Left lung (tissue), 10 donors: Measurements from ENCODE around the gene SPATA9. TPM values are rescaled to one million over a fixed set of nuclear protein-coding genes. Genes with fewer than 3 reads are reported as not detected.

Experiments used
- ATAC-seq: fragments of 200-7000 bp; cut with Tn5 transposase; one replicate; pipeline ENCODE4 v1.9.1; 2020; ENCODE audit warnings: moderate library complexity
- DNase-seq, 4 donors: peaks; one replicate each; pipeline ENCODE4 v3.0.0-alpha.2; 2013 to 2020
- H3K27ac ChIP-seq, 2 donors: fragments of 200-600 bp; sonication (generic) in 1 of 2; one replicate each; pipeline versions ENCODE4 v1.5.0 to v1.8.0; 2020 to 2021
- H3K27me3 ChIP-seq, 2 donors: fragments of 200-600 bp; sonication (generic) in 1 of 2; one replicate each; pipeline versions ENCODE4 v1.5.0 to v1.8.0; 2020 to 2021
- H3K36me3 ChIP-seq, 2 donors: fragments of 200-600 bp; sonication (generic) in 1 of 2; one replicate each; pipeline versions ENCODE4 v1.5.0 to v1.8.0; 2020 to 2021
- H3K4me1 ChIP-seq, 2 donors: fragments of 200-600 bp; one replicate each; pipeline ENCODE4 v1.8.0; 2021
- H3K4me3 ChIP-seq, 2 donors: fragments of 200-600 bp; sonication (generic) in 1 of 2; one replicate each; pipeline versions ENCODE4 v1.5.0 to v1.8.0; 2020 to 2021; ENCODE audit warnings: mild to moderate bottlenecking in 1 of 2
- H3K9me3 ChIP-seq, 2 donors: fragments of 200-600 bp; sonication (generic) in 1 of 2; one replicate each; pipeline versions ENCODE4 v1.5.0 to v1.8.0; 2020 to 2021
- intact Hi-C, 2 donors: fragments of 100-400 bp; cut with DNase I; formaldehyde crosslinking; loops; one replicate each; pipeline versions ENCODE4 v1.11.2 to v1.14.2; 2022
- polyA plus RNA-seq, 6 donors: library from polyadenylated mRNA; unstranded; fragments of 120-200 nt; gene quantifications; one replicate each; pipeline ENCODE4 v1.2.1, GENCODE V29; 2013; ENCODE audit not compliant: insufficient read length in 6 of 6
- total RNA-seq, 2 donors: library from RNA; stranded (reverse); fragmentation: NEBNext Ultra II Directional; extraction: Animal tissue kit (Norgen Biotek cat#: 25700); gene quantifications; one replicate each; pipeline ENCODE4 v1.2.1, GENCODE V29; 2021
- TF ChIP-seq, protein P1 (sequence below), 2 donors: fragments of 200-600 bp; sonication (generic) in 1 of 2; IDR thresholded peaks; one replicate each; pipeline versions ENCODE4 v1.5.0 to v1.8.0; 2021; ENCODE audit warnings: antibody characterized with exemption in 2 of 2
- donor health status: DM: no; HTN: yes; CAD: no.
- donor health status: DM: no; HTN: no; CAD: no.

SPATA9 gene
- total and polyA plus RNA-seq, 8 donors, result 0.31 to 2.3 (median 1.3) TPM

DNA sequence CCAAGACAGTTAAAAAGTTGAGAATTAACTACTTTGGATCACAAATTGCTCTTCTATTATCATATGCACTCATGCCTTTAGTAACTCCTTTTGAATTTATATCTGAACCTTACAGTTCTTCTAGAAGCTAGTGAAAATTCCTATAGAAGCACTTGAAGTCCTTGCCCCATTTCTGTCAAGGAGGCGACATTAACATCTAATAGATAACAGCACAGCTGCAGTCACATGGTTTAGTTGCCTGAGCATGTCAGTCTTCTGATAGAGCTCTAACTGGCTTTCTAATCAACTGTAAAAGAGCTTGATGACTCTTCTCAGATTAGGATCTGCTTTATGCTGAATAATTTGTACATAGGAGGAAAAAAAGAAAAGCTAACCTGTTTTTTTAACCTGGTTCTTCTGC, 27.2 kb downstream of the SPATA9 start:
- TF ChIP-seq, protein P1, sequence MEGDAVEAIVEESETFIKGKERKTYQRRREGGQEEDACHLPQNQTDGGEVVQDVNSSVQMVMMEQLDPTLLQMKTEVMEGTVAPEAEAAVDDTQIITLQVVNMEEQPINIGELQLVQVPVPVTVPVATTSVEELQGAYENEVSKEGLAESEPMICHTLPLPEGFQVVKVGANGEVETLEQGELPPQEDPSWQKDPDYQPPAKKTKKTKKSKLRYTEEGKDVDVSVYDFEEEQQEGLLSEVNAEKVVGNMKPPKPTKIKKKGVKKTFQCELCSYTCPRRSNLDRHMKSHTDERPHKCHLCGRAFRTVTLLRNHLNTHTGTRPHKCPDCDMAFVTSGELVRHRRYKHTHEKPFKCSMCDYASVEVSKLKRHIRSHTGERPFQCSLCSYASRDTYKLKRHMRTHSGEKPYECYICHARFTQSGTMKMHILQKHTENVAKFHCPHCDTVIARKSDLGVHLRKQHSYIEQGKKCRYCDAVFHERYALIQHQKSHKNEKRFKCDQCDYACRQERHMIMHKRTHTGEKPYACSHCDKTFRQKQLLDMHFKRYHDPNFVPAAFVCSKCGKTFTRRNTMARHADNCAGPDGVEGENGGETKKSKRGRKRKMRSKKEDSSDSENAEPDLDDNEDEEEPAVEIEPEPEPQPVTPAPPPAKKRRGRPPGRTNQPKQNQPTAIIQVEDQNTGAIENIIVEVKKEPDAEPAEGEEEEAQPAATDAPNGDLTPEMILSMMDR (IDR thresholded peaks at IDR 0.05), result no peak
- no peaks in the 10 kb centered on the region for H3K36me3 ChIP-seq
- DNase-seq, result no peak
- H3K27me3 ChIP-seq, result no peaks in the 10 kb centered on the region
- no peaks in the 10 kb centered on the region for H3K4me1 ChIP-seq
- H3K9me3 ChIP-seq, result no peaks in the 10 kb centered on the region
- intact Hi-C loops, result no loop called here
- no peak for ATAC-seq
- no peak overlapping the region for H3K4me3 ChIP-seq
- no peak overlapping the region for H3K27ac ChIP-seq

DNA sequence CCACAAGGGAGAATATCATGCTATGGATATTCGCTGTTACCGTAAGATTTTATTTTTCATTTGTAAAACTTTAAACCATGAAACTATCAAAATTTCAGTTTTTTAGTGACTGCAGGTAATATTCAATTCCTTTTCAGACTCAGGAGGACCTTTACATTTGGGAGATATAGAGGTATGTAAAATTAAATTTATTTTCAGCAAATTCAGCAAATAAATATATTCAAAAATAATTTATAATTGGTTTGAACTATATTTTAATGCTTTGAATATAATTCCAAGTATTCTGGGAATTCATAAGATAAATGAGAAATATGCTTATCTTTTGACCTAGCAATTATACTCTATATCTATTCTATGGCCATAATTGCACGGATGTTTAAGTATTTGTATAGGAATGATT, 28.6 kb downstream of the SPATA9 start:
- Histone ChIP-seq H3K27ac (no peak overlapping the region), H3K4me1 (no peaks in the 10 kb centered on the region), H3K9me3 (no peaks in the 10 kb centered on the region), H3K4me3 (no peak overlapping the region), H3K27me3 (no peaks in the 10 kb centered on the region), H3K36me3 (no peaks in the 10 kb centered on the region)
- no peak for ATAC-seq
- intact Hi-C loops, result no loop called here
- TF ChIP-seq, protein P1 (IDR thresholded peaks at IDR 0.05), result no peak
- no peak for DNase-seq

DNA sequence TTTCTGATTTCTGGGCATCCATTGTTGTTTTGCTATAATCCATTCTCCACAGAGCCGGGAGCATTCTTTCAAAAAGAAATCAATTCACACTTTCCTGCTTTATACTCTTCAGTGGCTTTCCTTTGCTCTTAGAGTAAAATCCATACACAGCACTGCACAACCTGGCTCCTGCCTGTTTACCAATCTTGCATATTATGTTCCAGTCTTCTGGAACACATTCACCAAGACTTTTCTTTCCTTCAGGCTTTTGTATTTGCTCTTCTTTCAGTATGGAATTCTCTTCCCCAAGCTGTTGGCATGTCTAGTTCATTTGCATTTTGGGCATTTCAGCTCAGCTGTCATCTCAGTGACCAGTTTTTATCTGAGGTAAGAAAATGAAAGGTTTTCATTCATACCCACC, 29.9 kb downstream of the SPATA9 start:
- intact Hi-C loops, result no loop called here
- no peak overlapping the region for H3K27ac ChIP-seq
- H3K27me3 ChIP-seq, result no peaks in the 10 kb centered on the region
- DNase-seq (no peak), ATAC-seq (no peak)
- no peak overlapping the region for H3K4me3 ChIP-seq
- H3K36me3 ChIP-seq, result no peaks in the 10 kb centered on the region
- no peaks in the 10 kb centered on the region for H3K9me3 ChIP-seq
- TF ChIP-seq, protein P1 (IDR thresholded peaks at IDR 0.05), result no peak
- H3K4me1 ChIP-seq, result peaks cover 0 to 2% of the 10 kb centered on the region in 2 donors

- no peaks in the 10 kb centered on the region for H3K9me3 ChIP-seq
- ATAC-seq (no peak), DNase-seq (no peak)
- no peak overlapping the region for H3K27ac ChIP-seq
- peaks cover 0 to 15% of the 10 kb centered on the region in 2 donors for H3K4me1 ChIP-seq
- TF ChIP-seq, protein P1 (IDR thresholded peaks at IDR 0.05), result no peak
- intact Hi-C loops, result no loop called here
- H3K4me3 ChIP-seq, result no peak overlapping the region
- H3K36me3 ChIP-seq, result no peaks in the 10 kb centered on the region
- no peaks in the 10 kb centered on the region for H3K27me3 ChIP-seq
Observed at GRCh38 chr5:95649842-95650620, 32.8 kb downstream of the SPATA9 start.

DNA sequence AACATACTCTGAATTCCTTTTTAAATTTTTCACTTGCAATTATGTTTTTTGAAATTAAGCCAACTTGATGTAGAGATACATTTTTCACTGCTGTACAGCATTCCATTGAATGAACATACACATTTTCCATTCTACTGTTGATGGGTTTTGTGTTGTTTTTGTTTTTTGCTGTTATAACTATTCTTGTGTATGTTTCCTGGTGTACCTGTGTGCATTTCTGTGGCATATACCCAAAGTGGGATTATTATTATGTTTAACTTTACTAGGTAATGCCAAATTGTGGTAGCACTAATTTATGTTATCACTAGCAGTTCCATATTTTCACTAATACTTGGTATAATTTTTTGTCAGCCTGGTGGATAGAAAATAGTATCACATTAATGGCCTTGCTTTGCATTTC, 33.5 kb downstream of the SPATA9 start:
- ATAC-seq, result no peak
- H3K4me1 ChIP-seq, result peaks cover 0 to 19% of the 10 kb centered on the region in 2 donors
- no peaks in the 10 kb centered on the region for H3K9me3 ChIP-seq
- H3K27me3 ChIP-seq, result no peaks in the 10 kb centered on the region
- H3K4me3 ChIP-seq, result no peak overlapping the region
- intact Hi-C loops, result no loop called here
- DNase-seq, result no peak
- TF ChIP-seq, protein P1 (IDR thresholded peaks at IDR 0.05), result no peak
- no peak overlapping the region for H3K27ac ChIP-seq
- no peaks in the 10 kb centered on the region for H3K36me3 ChIP-seq
